Measurements from ENCODE around the gene TTLL1.
"Not testable (repeated sequence)": the region's sequence is repeated elsewhere in the genome, so short reads cannot be mapped to it uniquely, and the experiment has no call there.

The TTLL1 gene

GRCh38 chr22:43110444-43110926 lies 21.3 kb upstream of the TTLL1 start, which contains the start of gene BIK:
TSS of gene BIK (plus strand) at chr22:43110750. CDS start at chr22:43124023, 13,273 bp downstream.
- no peak for DNase-seq (ENCODE audit: low read depth)

DNA sequence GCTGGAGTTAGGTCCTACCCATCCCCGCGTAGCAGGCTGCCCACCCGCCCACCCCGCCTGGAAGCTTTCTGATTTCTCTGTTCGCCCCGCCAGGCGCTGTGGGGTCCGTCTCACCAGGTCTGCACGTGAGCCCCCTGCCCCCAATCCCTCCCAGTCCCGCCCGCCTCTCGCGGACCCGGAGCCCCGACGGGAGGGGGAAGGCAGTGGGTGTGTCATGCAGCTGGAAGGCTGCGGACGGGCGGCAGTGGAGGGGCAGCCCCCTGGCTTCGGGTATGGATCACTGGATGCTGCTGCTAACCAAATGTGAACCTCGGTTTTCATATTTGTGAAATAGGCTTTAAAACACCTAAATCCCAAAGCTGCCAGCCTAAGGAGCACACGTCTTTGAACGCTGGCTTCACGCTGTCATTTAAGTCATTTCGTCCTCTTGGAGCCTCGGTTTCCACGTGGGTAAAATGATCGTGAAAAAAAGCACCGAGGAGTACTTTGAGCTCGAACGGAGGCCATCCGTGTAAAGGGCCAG lies 20.8 kb upstream of the TTLL1 start:
- DNase-seq (ENCODE audit: low read depth), result no peak

DNA sequence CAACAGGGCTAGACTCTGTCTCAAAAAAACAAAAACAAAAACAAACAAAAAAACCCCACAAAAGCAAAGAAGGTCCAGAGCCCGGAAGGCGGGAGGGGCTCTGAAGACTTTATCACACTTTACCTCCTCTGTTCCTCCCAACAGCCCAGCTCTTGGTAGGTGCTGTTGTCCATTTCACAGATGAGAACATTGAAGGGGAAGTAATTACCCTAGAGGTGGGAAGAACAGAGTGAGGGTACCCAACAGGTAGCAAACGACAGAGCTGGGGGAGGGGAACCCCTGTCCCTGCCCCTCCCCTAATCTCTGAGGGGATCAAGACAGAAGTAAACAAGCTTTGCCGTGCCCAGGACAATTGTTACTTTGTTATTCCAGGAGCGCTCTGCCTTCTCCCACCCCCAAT lies 20.3 kb upstream of the TTLL1 start:
- DNase-seq (ENCODE audit: low read depth), result no peak

- DNase-seq (ENCODE audit: low read depth), result no peak
Measured at GRCh38 chr22:43106302-43106701, 17.1 kb upstream of the TTLL1 start.

- not testable (repeated sequence) for DNase-seq (ENCODE audit: low read depth)
Measured at GRCh38 chr22:43104950-43105349, 15.8 kb upstream of the TTLL1 start.

DNA sequence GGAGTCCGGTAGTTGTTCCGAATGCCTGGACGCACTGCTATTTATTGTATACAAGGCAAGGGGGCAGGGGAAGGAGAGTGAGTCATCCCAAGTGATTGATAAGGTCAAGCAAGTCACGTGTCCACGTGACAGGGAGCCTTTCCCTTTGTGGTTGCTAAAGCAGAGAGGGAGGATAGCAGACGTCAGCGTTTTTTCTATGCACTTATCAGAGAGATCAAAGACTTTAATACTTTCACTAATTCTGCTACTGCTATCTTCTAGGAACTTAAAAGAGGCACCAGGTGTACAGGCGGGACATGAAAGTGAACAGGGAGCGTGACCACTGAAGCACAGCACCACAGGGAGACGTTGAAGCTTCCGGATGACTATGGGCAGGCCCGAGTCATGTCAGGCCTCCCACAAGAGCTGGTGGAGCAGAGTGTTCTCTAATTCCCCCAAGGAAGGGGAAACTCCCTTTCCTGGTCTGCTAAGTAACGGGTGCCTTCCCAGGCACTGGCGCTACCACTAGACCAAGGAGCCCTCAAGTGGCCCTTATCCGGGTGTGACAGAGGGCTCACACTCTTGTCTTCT lies 14.9 kb upstream of the TTLL1 start:
- DNase-seq (ENCODE audit: low read depth), result not testable (repeated sequence)

- no peak for DNase-seq (ENCODE audit: low read depth)
Measured at GRCh38 chr22:43101306-43101705, 12.1 kb upstream of the TTLL1 start.

GRCh38 chr22:43100225-43100624 lies 11.0 kb upstream of the TTLL1 start:
- no peak for DNase-seq (ENCODE audit: low read depth)

GRCh38 chr22:43099095-43099494 lies 9.9 kb upstream of the TTLL1 start:
- DNase-seq (ENCODE audit: low read depth), result no peak

GRCh38 chr22:43098356-43098755 lies 9.2 kb upstream of the TTLL1 start:
- no peak for DNase-seq (ENCODE audit: low read depth)

DNA sequence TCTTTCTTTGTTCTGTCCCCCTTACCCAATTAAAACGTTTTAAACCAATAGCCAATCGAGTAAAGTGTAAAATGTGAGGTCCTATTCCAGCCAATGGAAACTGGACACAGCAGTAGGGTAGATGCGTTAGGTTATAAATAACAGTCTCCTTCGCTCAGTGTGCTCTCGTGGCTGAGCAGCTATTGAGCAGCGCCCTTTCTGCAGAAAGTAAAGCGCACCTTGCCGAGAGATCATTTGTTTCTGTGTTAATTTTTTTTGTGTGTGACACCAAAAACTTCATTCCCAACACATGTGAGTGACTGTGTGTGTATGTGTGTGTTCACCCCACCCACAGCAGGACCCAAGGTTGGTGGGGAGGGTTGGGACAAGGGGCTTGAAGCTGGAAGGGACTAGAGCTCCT lies 7.2 kb upstream of the TTLL1 start:
- DNase-seq (ENCODE audit: low read depth), result no peak

GRCh38 chr22:43094551-43094950 lies 5.4 kb upstream of the TTLL1 start:
- DNase-seq (ENCODE audit: low read depth), result no peak

GRCh38 chr22:43094085-43094484 lies 4.9 kb upstream of the TTLL1 start:
- DNase-seq (ENCODE audit: low read depth), result no peak

GRCh38 chr22:43092085-43092484 lies 2.9 kb upstream of the TTLL1 start:
- no peak for DNase-seq (ENCODE audit: low read depth)

DNA sequence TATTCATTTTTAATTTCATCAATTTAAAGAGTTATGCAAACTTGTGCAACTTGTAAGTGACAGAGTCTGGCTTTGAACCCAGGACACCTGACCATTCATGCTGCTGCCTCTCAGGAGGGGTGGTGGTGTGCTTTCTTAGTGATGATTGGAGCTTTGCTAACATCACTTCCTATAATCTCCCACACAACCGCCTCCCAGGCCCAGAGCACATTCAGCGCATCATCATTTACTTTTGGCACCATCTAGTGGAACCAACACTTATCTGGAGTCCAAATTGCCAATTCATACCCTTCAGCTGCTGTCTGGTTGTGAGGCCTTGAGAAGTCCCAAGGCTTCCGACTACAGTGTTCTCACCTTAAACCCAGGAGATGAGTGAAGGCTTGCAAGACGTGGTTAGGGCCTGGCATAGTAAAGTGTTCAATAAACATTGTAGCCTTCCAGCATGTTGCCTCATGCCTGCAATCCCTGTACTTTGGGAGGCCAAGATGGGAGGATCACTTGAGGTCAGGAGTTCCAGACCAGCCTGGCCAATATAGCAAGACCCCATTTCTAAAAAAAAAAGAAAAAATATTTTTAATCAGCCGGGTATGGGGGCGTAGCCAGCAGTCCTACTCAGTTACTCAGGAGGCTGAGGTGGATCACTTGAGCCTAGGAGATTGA lies 1.1 kb upstream of the TTLL1 start:
- DNase-seq (ENCODE audit: low read depth), result peak; percentile 51

DNA sequence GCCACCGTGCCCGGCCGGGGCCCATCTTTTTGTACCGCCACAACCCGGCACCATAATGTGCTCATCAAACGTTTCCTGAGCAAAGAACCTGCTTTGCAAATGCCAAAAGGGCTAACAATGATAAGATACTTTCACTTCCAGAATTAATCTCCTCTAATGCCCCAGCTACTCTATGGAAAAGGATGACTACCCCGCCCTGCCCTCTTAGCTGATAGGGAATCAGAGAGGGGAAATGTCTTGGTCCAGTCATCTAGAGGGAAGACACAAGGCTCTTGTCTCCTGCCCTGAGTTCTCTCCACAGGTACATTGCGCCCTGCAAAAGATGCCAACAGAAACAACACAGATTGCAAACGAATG lies 586 bp downstream of the TTLL1 start:
- DNase-seq (ENCODE audit: low read depth), result no peak

DNA sequence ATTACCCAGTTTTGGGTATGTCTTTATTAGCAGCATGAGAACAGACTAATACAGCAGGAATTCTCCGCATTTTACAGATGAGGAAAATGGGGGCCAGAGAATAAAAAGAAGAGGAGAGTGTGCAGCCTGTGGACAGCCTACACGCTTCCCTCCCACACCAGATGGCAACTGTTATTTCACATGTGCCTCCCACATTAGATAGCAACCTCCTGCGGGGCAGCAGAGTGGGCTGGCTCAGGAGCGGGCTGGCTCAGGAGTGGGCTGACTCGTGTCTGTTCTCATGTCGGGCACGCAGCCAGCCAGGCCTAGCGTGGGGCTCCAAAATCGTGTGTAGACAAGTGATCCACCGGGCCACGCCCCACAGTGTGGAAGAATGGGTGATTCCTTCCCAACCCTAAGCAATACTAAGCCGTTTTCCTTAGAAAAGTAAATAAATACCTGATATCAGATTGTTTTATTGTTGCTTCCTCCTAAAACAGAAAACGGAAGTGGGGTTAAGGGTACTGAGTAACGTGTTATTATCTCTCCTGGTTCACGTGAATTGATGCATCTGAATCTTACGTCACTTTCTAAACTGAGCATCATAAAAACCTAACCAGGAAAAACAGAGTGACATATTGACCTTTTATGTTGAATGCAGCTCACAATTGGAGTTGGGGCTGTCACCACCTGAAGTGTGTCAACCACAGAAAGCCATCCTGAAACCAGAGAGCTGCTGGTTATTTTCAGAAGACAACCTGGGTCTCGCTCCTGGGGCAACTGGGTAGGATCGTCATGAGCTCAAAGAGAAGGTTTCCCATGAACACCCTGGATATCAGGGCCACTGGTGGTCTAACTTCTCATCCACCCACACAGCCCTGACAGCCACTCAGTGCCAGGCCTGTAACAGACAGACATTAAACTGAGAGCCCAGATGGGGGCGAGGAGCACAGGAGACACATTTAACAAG lies 3.3 kb downstream of the TTLL1 start:
- DNase-seq (ENCODE audit: low read depth), result no peak

- no peak for DNase-seq (ENCODE audit: low read depth)
Measured at GRCh38 chr22:43081968-43082367, 7.2 kb downstream of the TTLL1 start.

- DNase-seq (ENCODE audit: low read depth), result no peak
Measured at GRCh38 chr22:43080616-43081015, 8.6 kb downstream of the TTLL1 start.

DNA sequence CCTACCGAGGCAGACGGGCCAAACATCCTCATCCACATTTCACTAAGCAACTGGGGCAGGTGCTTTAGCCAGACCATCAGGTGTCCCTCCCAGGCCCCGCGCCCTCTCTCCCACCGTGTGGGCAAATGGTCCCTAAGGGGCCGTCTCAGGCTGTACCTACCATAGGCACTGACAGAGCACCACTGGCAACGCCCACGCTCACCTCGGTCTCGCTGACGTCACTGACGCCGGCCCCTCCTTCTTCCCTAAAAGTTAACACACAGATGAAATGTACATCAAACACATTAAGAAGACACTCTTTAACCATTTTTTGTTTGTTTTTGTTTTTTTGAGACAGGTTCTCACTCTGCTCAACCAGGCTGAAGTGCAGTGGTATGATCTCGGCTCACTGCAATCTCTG lies 9.4 kb downstream of the TTLL1 start:
- no peak for DNase-seq (ENCODE audit: low read depth)

- DNase-seq (ENCODE audit: low read depth), result no peak
Measured at GRCh38 chr22:43078522-43078921, 10.7 kb downstream of the TTLL1 start.

DNA sequence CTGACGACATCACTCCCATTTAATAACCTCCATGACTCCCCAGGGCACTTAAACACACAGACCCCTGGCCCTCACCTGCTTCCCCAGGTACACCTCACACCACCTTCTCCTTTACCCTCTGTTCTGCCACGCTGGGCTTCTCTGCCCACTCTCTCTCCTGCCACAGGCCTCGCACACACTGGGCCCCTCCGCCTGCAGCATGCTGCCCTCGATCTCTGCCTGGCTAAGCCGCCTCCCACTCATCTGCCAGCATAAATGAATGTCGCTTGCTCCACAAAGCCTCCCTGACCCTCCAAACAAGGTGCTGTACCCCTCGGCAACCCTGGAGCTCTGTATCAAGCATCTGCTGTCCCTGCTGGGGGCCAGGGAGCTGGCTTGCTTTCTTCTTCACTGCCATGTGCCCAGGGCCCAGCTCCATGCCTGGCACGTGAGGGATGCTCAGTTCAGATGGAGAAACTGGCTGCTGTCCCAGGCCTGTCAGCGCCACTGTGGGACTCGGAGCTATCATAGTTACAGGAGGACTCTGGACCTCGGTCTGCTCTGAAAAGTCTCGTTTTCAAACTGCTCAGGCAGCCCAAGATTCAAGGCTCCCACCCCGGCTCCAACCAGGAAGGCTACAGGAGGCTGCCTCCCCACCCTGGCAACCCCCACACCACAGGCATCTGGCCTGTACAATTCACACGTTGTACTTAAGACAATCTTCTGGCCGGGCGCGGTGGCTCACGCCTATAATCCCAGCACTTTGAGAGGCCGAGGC lies 11.9 kb downstream of the TTLL1 start:
- no peak for DNase-seq (ENCODE audit: low read depth)

Data from HS-27A (cell line).